OCI-LY7 (cell line): ENCODE measurements around the gene GPR89B. TPM values are rescaled to one million over a fixed set of nuclear protein-coding genes. Genes with fewer than 3 reads are reported as not detected.
A peak's percentile ranks its signal among the peaks of the same experiment; 100 is the strongest.

Experiments used
- BruUV-seq: library from RNA; stranded (reverse); fragments of 400-500 nt; replicated peaks from 2 replicates; lab custom pipeline; 2021; lab: Mats Ljungman, UMichigan
- CTCF ChIA-PET: fragments of 300-600 bp; sonication (Branson Sonifier 250); formaldehyde crosslinking; loops from one replicate; lab custom pipeline; 2022; ENCODE audit warnings: antibody characterized with exemption; ENCODE audit not compliant: unreplicated experiment; lab: Charles Lee
- POLR2A ChIA-PET: fragments of 300-600 bp; sonication (Branson Sonifier 250); formaldehyde crosslinking; loops from one replicate; lab custom pipeline; 2022; ENCODE audit warnings: antibody characterized with exemption; lab: Charles Lee
- DNase-seq: peaks from one replicate; pipeline ENCODE4 v3.0.0-alpha.2; 2015; ENCODE audit warnings: low spot score
- H2AFZ ChIP-seq: fragments of 200-600 bp; sonication (generic), shearing (Covaris generic); 2 replicates; pipeline ENCODE4 v1.6.1; 2014; ENCODE audit warnings: mild to moderate bottlenecking, antibody characterized with exemption, low read length, moderate library complexity
- H3K27ac ChIP-seq: fragments of 200-600 bp; sonication (generic); 2 replicates; pipeline ENCODE4 v1.5.1; 2014; ENCODE audit warnings: mixed run types, low read depth, mild to moderate bottlenecking, moderate library complexity, low read length, inconsistent platforms; ENCODE audit not compliant: poor library complexity, severe bottlenecking
- H3K36me3 ChIP-seq: fragments of 200-600 bp; sonication (generic); 2 replicates; pipeline ENCODE4 v1.6.1; 2014; ENCODE audit warnings: mild to moderate bottlenecking, antibody characterized with exemption, low read length, moderate library complexity, mixed read lengths; ENCODE audit not compliant: insufficient read depth
- H3K4me1 ChIP-seq: fragments of 200-600 bp; sonication (generic); 2 replicates; pipeline ENCODE4 v1.5.1; 2014; ENCODE audit warnings: mild to moderate bottlenecking, low read length; ENCODE audit not compliant: insufficient read depth, poor library complexity, severe bottlenecking
- H3K4me2 ChIP-seq: fragments of 200-600 bp; sonication (generic); 2 replicates; pipeline ENCODE4 v1.6.1; 2014; ENCODE audit warnings: mild to moderate bottlenecking, low read length
- H3K4me3 ChIP-seq: fragments of 200-600 bp; sonication (generic); 2 replicates; pipeline ENCODE4 v1.5.1; 2014; ENCODE audit warnings: mild to moderate bottlenecking, low read depth, low read length; ENCODE audit not compliant: poor library complexity, severe bottlenecking
- H3K79me2 ChIP-seq: fragments of 200-600 bp; sonication (generic); 2 replicates; pipeline ENCODE4 v1.6.1; 2016; ENCODE audit warnings: low read depth, mild to moderate bottlenecking, low read length, moderate library complexity, mixed read lengths; ENCODE audit not compliant: insufficient read depth
- H3K9me2 ChIP-seq: fragments of 200-600 bp; sonication (generic); 2 replicates; pipeline ENCODE4 v1.6.1; 2016; ENCODE audit warnings: mild to moderate bottlenecking, low read length, mixed read lengths; ENCODE audit not compliant: insufficient read depth
- H3K9me3 ChIP-seq: fragments of 200-600 bp; sonication (generic); 2 replicates; pipeline ENCODE4 v1.6.1; 2014; ENCODE audit warnings: mild to moderate bottlenecking, mixed run types, low read length, mixed read lengths
- H4K20me1 ChIP-seq: fragments of 200-600 bp; sonication (generic); 2 replicates; pipeline ENCODE4 v1.6.1; 2014; ENCODE audit warnings: mild to moderate bottlenecking, antibody characterized with exemption, low read length, moderate library complexity, mixed read lengths; ENCODE audit not compliant: insufficient read depth
- EZH2phosphoT487 ChIP-seq: fragments of 200-600 bp; sonication (generic); IDR thresholded peaks from 2 replicates; pipeline ENCODE4 v1.6.1; 2018; ENCODE audit warnings: low read depth, borderline replicate concordance, mild to moderate bottlenecking, mixed run types, antibody characterized with exemption, low read length, moderate library complexity, mixed read lengths
- intact Hi-C: fragments of 100-400 bp; cut with micrococcal nuclease; formaldehyde crosslinking; loops from one replicate; pipeline ENCODE4 v1.10.0; 2022; ENCODE audit not compliant: unreplicated experiment
- total RNA-seq, 2 experiments: library from RNA; depleted of rRNA in 1 of 2; stranded (reverse); fragments of >200 nt in 1 of 2; shearing (Covaris generic) in 1 of 2; gene quantifications; 2 replicates each; pipeline ENCODE4 v1.2.3, GENCODE V29; 2014 to 2022
- TF ChIP-seq, protein P1 (sequence below): fragments of 200-600 bp; sonication (generic); conservative IDR thresholded peaks from 2 replicates; pipeline ENCODE4 v1.5.1; 2014; ENCODE audit warnings: mild to moderate bottlenecking, antibody characterized with exemption, low read length, moderate library complexity, mixed read lengths

GPR89B gene
- total RNA-seq, 2 experiments from 2014 or later = 15.8 to 26.8 TPM

- no peak overlapping the region for H3K27ac ChIP-seq
- ChIA-PET POLR2A (interaction anchor here (0.7 kb wide), 1 partner anchor 170 kb away, joined by 3 read pairs; no protein-coding TSS in a partner anchor), CTCF (interaction anchor here (0.6 kb wide), 1 partner anchor 169 kb away, joined by 3 read pairs; no protein-coding TSS in a partner anchor)
- H3K79me2 ChIP-seq = no peaks in the 10 kb centered on the region
- DNase-seq = peak; percentile 64
- intact Hi-C loops = loop anchor here (1.0 to 5.0 kb wide), 4 partner anchors 166 to 618 kb away; no protein-coding TSS in a partner anchor
- no peak overlapping the region for H3K4me2 ChIP-seq
- no peak for TF ChIP-seq EZH2phosphoT487
- TF ChIP-seq, protein P1, sequence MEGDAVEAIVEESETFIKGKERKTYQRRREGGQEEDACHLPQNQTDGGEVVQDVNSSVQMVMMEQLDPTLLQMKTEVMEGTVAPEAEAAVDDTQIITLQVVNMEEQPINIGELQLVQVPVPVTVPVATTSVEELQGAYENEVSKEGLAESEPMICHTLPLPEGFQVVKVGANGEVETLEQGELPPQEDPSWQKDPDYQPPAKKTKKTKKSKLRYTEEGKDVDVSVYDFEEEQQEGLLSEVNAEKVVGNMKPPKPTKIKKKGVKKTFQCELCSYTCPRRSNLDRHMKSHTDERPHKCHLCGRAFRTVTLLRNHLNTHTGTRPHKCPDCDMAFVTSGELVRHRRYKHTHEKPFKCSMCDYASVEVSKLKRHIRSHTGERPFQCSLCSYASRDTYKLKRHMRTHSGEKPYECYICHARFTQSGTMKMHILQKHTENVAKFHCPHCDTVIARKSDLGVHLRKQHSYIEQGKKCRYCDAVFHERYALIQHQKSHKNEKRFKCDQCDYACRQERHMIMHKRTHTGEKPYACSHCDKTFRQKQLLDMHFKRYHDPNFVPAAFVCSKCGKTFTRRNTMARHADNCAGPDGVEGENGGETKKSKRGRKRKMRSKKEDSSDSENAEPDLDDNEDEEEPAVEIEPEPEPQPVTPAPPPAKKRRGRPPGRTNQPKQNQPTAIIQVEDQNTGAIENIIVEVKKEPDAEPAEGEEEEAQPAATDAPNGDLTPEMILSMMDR = peak; percentile 87
- H3K9me2 ChIP-seq = no peaks in the 10 kb centered on the region
- no peaks in the 10 kb centered on the region for H3K9me3 ChIP-seq
- H2AFZ ChIP-seq = no peak overlapping the region
- no peaks in the 10 kb centered on the region for H3K36me3 ChIP-seq
- no peak overlapping the region for H3K4me3 ChIP-seq
- BruUV-seq = no TSS peak
- no peaks in the 10 kb centered on the region for H4K20me1 ChIP-seq
- H3K4me1 ChIP-seq = no peaks in the 10 kb centered on the region
These were observed 37.9 kb upstream of the GPR89B start for GRCh38 chr1:147890177-147890790.

GRCh38 chr1:147891088-147891487 is 37.1 kb upstream of the GPR89B start:
- Histone ChIP-seq H3K4me3 (no peak overlapping the region), H3K36me3 (no peaks in the 10 kb centered on the region), H2AFZ (no peak overlapping the region), H4K20me1 (no peaks in the 10 kb centered on the region), H3K9me3 (no peaks in the 10 kb centered on the region), H3K4me1 (no peaks in the 10 kb centered on the region), H3K9me2 (no peaks in the 10 kb centered on the region), H3K4me2 (no peak overlapping the region), H3K27ac (no peak overlapping the region), H3K79me2 (no peaks in the 10 kb centered on the region)
- POLR2A ChIA-PET = no interaction called here
- intact Hi-C loops = loop anchor here (2.0 to 5.0 kb wide), 3 partner anchors 250 to 619 kb away; no protein-coding TSS in a partner anchor
- DNase-seq = no peak
- no TSS peak for BruUV-seq
- no peak for TF ChIP-seq EZH2phosphoT487
- TF ChIP-seq, protein P1 = no peak
- CTCF ChIA-PET = no interaction called here

DNA sequence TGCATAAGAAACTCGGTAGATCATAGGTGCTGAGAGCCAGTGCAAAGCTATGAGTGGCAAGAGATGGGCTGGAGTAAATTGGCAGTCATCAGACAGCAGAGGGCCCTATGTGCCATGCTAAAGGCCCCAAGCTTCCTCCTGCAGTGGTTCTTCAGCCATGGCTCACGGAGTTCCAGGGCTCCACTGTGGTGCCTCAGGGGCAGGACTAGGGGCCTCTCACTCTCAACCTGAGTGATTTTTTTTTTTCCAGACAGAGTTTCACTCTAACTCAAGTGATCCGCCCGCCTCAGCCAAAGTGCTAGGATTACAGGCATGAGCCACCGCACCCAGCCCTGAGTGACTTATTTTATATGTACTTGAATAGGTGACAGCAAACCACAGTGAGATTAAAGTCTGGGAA is 36.0 kb upstream of the GPR89B start:
- Histone ChIP-seq H3K9me3 (no peaks in the 10 kb centered on the region), H3K4me3 (no peak overlapping the region), H4K20me1 (no peaks in the 10 kb centered on the region), H3K4me1 (no peaks in the 10 kb centered on the region), H2AFZ (no peak overlapping the region), H3K36me3 (no peaks in the 10 kb centered on the region), H3K9me2 (no peaks in the 10 kb centered on the region), H3K4me2 (no peak overlapping the region), H3K79me2 (no peaks in the 10 kb centered on the region), H3K27ac (no peak overlapping the region)
- CTCF ChIA-PET = interaction anchor here (1.3 kb wide), 1 partner anchor 190 kb away, joined by 3 read pairs; no protein-coding TSS in a partner anchor
- intact Hi-C loops = loop anchor here (2.0 to 5.0 kb wide), 3 partner anchors 265 to 620 kb away; no protein-coding TSS in a partner anchor
- BruUV-seq = no TSS peak
- DNase-seq = peak; percentile 21
- POLR2A ChIA-PET = no interaction called here
- TF ChIP-seq, protein P1 = no peak
- no peak for TF ChIP-seq EZH2phosphoT487
